K562 (cell line): Measurements from ENCODE around the gene OR4D9. TPM values are rescaled to one million over a fixed set of nuclear protein-coding genes. Genes with fewer than 3 reads are reported as not detected.

ENCODE experiments used
- ATAC-seq: fragments of 200-7000 bp; cut with Tn5 transposase; 3 replicates; pipeline ENCODE4 v1.9.1; 2020; ENCODE audit warnings: moderate library complexity
- BruUV-seq: library from RNA; stranded (reverse); fragments of 400-500 nt; replicated peaks from 2 replicates; lab custom pipeline; 2021; lab: Mats Ljungman, UMichigan
- CTCF ChIA-PET: fragments of 300-600 bp; formaldehyde crosslinking; extraction: SDS; loops from one replicate; lab custom pipeline; 2021; ENCODE audit warnings: low intra/inter-chr PET ratio; lab: Yijun Ruan, JAX
- POLR2A ChIA-PET: fragments of 300-600, 350-650 bp; sonication (Branson Sonifier 250); formaldehyde crosslinking; extraction: SDS; loops from one replicate; lab custom pipeline; 2021; ENCODE audit warnings: antibody characterized with exemption, inconsistent platforms; lab: Yijun Ruan, JAX
- DNase-seq, 4 experiments: peaks; one replicate each; pipeline versions ENCODE4 v3.0.0 to v3.0.0-alpha.2; 2011 to 2018; ENCODE audit warnings: low spot score in 3 of 4, mixed read lengths in 3 of 4; ENCODE audit errors: extremely low read depth in 1 of 4
- FAIRE-seq: peaks from 2 replicates; lab custom pipeline; 2011; peaks lifted over from hg19 to GRCh38; lab: Jason Lieb, UNC
- H2AFZ ChIP-seq: 2 replicates; pipeline ENCODE4 v1.6.0; 2011; ENCODE audit warnings: low read depth, low read length, control low read depth, inconsistent platforms
- H3K27ac ChIP-seq: fragments of 200-600 bp; 3 replicates; pipeline ENCODE4 v1.8.0; 2011; ENCODE audit warnings: low read depth, mild to moderate bottlenecking, control low read depth, inconsistent platforms, low read length, moderate library complexity, mixed read lengths; ENCODE audit errors: extremely low read depth
- H3K27me3 ChIP-seq, 2 experiments: fragments of 300-600 bp in 1 of 2; 2 replicates in 1 of 2; 3 replicates in 1 of 2; pipeline versions ENCODE4 v1.6.0 to v1.8.0; 2011; ENCODE audit warnings: inconsistent platforms in 2 of 2, low read length in 2 of 2, mild to moderate bottlenecking in 1 of 2, mixed read lengths in 1 of 2, moderate library complexity in 1 of 2; ENCODE audit not compliant: control insufficient read depth in 2 of 2, insufficient read depth in 2 of 2
- H3K36me3 ChIP-seq: fragments of 300-600 bp; 3 replicates; pipeline ENCODE4 v1.8.0; 2011; ENCODE audit warnings: mild to moderate bottlenecking, low read length, inconsistent platforms; ENCODE audit not compliant: control insufficient read depth, insufficient read depth
- H3K4me1 ChIP-seq, 2 experiments: fragments of 200-600 bp in 1 of 2; replicated peaks in 1 of 2; 2 replicates in 1 of 2; 3 replicates in 1 of 2; pipeline versions ENCODE4 v1.5.1 to v1.8.0; 2011; ENCODE audit warnings: inconsistent platforms in 2 of 2, low read length in 2 of 2, mild to moderate bottlenecking in 1 of 2, mixed read lengths in 1 of 2, moderate library complexity in 1 of 2; ENCODE audit not compliant: control insufficient read depth in 2 of 2, insufficient read depth in 2 of 2
- H3K4me2 ChIP-seq: 2 replicates; pipeline ENCODE4 v1.6.1; 2011; ENCODE audit warnings: low read length, control low read depth, inconsistent platforms, mixed read lengths; ENCODE audit not compliant: insufficient read depth
- H3K4me3 ChIP-seq: fragments of 200-600 bp; sonication (generic), shearing (Covaris generic); 2 replicates; pipeline ENCODE4 v1.5.1; 2016; ENCODE audit warnings: control low read depth, inconsistent platforms
- H3K79me2 ChIP-seq: fragments of 200-600 bp; 3 replicates; pipeline ENCODE4 v1.8.0; 2011; ENCODE audit warnings: low read length, inconsistent platforms; ENCODE audit not compliant: control insufficient read depth, insufficient read depth
- H3K9ac ChIP-seq, 2 experiments: 2 replicates each; pipeline versions ENCODE4 v1.6.0 to v1.6.1; 2011; ENCODE audit warnings: low read depth in 2 of 2, low read length in 2 of 2, control low read depth in 1 of 2, inconsistent platforms in 1 of 2, mild to moderate bottlenecking in 1 of 2, mixed read lengths in 1 of 2; ENCODE audit not compliant: insufficient read depth in 1 of 2
- H3K9me1 ChIP-seq: one replicate; pipeline ENCODE4 v1.6.0; 2011; ENCODE audit warnings: inconsistent platforms, mild to moderate bottlenecking, low read length, moderate library complexity; ENCODE audit not compliant: control insufficient read depth, insufficient read depth
- H3K9me3 ChIP-seq: replicated peaks from 2 replicates; pipeline ENCODE4 v1.5.1; 2011; ENCODE audit warnings: low read depth, low read length, inconsistent platforms; ENCODE audit not compliant: control insufficient read depth, insufficient read depth
- H4K20me1 ChIP-seq: replicated peaks from 2 replicates; pipeline ENCODE4 v1.6.1; 2011; ENCODE audit warnings: low read length, inconsistent platforms, mixed read lengths; ENCODE audit not compliant: control insufficient read depth, insufficient read depth
- CBX2 ChIP-seq: fragments of 200-600 bp; sonication (generic); IDR thresholded peaks from one replicate; pipeline ENCODE4 v1.6.1; 2012; ENCODE audit warnings: mild to moderate bottlenecking, low read length, inconsistent platforms; ENCODE audit not compliant: insufficient read depth, poor library complexity, severe bottlenecking
- GABPB1 ChIP-seq: sonication (generic); formaldehyde crosslinking; IDR thresholded peaks from 2 replicates; pipeline ENCODE4 v1.8.0; 2022; ENCODE audit warnings: mild to moderate bottlenecking, missing genetic modification reagents
- KAT8 ChIP-seq: fragments of 450-650 bp; IDR thresholded peaks from 2 replicates; pipeline ENCODE4 v1.6.1; 2016; ENCODE audit warnings: low read depth, mild to moderate bottlenecking
- NUFIP1 ChIP-seq: fragments of 450-650 bp; IDR thresholded peaks from 2 replicates; pipeline ENCODE4 v1.6.1; 2018; ENCODE audit not compliant: partially characterized antibody
- POLR2H ChIP-seq: IDR thresholded peaks from 2 replicates; pipeline ENCODE4 v1.6.1; 2016; ENCODE audit warnings: missing genetic modification characterization, low read depth, mild to moderate bottlenecking, control low read depth, missing compliant biosample characterization, moderate library complexity
- SMAD3 ChIP-seq: fragments of 450-650 bp; formaldehyde crosslinking; conservative IDR thresholded peaks from 2 replicates; pipeline ENCODE4 v1.4.0; 2020; ENCODE audit warnings: mild to moderate bottlenecking
- WGBS: fragments of 100-300 bp; shearing (Covaris generic); methylation state at CpG from one replicate; pipeline ENCODE4 v1.1.6; 2016; ENCODE audit warnings: low coverage, mixed read lengths; ENCODE audit not compliant: insufficient coverage; ENCODE audit errors: missing lambda C conversion rate; 5-methylcytosine and 5-hydroxymethylcytosine counted together
- in situ Hi-C: fragments of 300-500 bp; cut with MboI; formaldehyde crosslinking; loops from 4 replicates; pipeline ENCODE4 v1.15.0; 2018; ENCODE audit warnings: inconsistent platforms, mixed read lengths
- intact Hi-C: fragments of 100-400 bp; cut with micrococcal nuclease; formaldehyde crosslinking; loops from 2 replicates; pipeline ENCODE4 v1.14.2; 2022
- polyA plus RNA-seq, 8 experiments: library from polyadenylated mRNA; depleted of rRNA in 4 of 8; stranded (reverse) in 5 of 8; unstranded in 3 of 8; fragments of >200 nt; fragmentation: Nextera tagmentation in 2 of 8; fragmentation: Illumina TruSeq in 1 of 8; extraction: Ambion mirVana in 2 of 8; extraction: Trizol in 1 of 8; gene quantifications; 2 replicates each; pipeline versions ENCODE4 v1.2.1 to v1.2.3, GENCODE V29; 2011 to 2014; ENCODE audit warnings: inconsistent platforms in 1 of 8, missing spikeins in 1 of 8
- total RNA-seq, 7 experiments: library from RNA; depleted of rRNA in 6 of 7; stranded (reverse); fragments of >200 nt in 6 of 7; fragmentation: Illumina TruSeq in 2 of 7; extraction: Trizol in 2 of 7; gene quantifications; 2 replicates each; pipeline versions ENCODE4 v1.2.1 to v1.2.3, GENCODE V29; 2011 to 2021; ENCODE audit warnings: low replicate concordance in 1 of 7
- TF ChIP-seq, protein P1 (sequence below): fragments of 250-450 bp; sonication (Bioruptor Pico); IDR thresholded peaks from 2 replicates; pipeline ENCODE4 v1.4.0; 2020

OR4D9 gene
- total and polyA plus RNA-seq, 9 of the 15 experiments (the other 6 are each of a cell fraction or from before 2014, with no cell fraction given): not detected

DNA sequence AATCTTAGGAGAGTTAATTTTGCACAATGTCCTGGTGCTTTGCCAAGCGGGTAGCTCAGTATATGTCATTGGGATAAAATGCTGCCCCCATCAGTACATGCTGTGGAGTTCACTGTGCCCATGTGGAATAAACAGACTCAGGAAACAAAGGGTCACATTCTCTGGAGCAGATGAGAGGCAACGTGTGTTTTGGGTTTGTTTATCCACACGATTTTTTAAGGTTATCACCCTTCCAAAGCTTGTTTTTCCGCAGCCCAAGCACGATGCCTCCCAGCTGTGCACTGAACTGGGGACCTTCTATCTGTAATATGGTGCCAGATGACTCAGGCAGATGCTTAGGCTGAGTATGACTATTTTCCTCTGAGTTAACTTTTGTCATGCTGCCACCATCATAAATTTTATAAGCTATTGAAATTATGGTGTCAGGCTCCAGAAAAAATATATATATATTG is 48.1 kb upstream of the OR4D9 start:
- FAIRE-seq (no peak), ATAC-seq (peak; percentile 38; the same call in 1 of the 3 replicates), DNase-seq (no peak)
- Histone ChIP-seq H3K4me3 (no peak overlapping the region), H3K79me2 (no peaks in the 10 kb centered on the region), H3K9ac (no peak overlapping the region), H4K20me1 (no peaks in the 10 kb centered on the region), H3K27me3 (peaks cover 0 to 7% of the 10 kb centered on the region in 2 experiments; a peak in 3 of 5 replicates), H3K36me3 (no peaks in the 10 kb centered on the region), H3K27ac (no peak overlapping the region), H3K9me3 (no peaks in the 10 kb centered on the region), H2AFZ (no peak overlapping the region), H3K9me1 (no peaks in the 10 kb centered on the region), H3K4me1 (no peaks in the 10 kb centered on the region), H3K4me2 (no peak overlapping the region)
- intact Hi-C loops (no loop called here), in situ Hi-C loops (no loop called here)
- POLR2A ChIA-PET: no interaction called here
- no TSS peak for BruUV-seq
- 1% methylated on average over 5 of the region's 5 CpGs for WGBS
- TF ChIP-seq SMAD3 (CRISPR knock-in tag) (no peak), GABPB1 (no peak), POLR2H (tag) (no peak), KAT8 (no peak), CBX2 (no peak), NUFIP1 (no peak)
- TF ChIP-seq, protein P1, sequence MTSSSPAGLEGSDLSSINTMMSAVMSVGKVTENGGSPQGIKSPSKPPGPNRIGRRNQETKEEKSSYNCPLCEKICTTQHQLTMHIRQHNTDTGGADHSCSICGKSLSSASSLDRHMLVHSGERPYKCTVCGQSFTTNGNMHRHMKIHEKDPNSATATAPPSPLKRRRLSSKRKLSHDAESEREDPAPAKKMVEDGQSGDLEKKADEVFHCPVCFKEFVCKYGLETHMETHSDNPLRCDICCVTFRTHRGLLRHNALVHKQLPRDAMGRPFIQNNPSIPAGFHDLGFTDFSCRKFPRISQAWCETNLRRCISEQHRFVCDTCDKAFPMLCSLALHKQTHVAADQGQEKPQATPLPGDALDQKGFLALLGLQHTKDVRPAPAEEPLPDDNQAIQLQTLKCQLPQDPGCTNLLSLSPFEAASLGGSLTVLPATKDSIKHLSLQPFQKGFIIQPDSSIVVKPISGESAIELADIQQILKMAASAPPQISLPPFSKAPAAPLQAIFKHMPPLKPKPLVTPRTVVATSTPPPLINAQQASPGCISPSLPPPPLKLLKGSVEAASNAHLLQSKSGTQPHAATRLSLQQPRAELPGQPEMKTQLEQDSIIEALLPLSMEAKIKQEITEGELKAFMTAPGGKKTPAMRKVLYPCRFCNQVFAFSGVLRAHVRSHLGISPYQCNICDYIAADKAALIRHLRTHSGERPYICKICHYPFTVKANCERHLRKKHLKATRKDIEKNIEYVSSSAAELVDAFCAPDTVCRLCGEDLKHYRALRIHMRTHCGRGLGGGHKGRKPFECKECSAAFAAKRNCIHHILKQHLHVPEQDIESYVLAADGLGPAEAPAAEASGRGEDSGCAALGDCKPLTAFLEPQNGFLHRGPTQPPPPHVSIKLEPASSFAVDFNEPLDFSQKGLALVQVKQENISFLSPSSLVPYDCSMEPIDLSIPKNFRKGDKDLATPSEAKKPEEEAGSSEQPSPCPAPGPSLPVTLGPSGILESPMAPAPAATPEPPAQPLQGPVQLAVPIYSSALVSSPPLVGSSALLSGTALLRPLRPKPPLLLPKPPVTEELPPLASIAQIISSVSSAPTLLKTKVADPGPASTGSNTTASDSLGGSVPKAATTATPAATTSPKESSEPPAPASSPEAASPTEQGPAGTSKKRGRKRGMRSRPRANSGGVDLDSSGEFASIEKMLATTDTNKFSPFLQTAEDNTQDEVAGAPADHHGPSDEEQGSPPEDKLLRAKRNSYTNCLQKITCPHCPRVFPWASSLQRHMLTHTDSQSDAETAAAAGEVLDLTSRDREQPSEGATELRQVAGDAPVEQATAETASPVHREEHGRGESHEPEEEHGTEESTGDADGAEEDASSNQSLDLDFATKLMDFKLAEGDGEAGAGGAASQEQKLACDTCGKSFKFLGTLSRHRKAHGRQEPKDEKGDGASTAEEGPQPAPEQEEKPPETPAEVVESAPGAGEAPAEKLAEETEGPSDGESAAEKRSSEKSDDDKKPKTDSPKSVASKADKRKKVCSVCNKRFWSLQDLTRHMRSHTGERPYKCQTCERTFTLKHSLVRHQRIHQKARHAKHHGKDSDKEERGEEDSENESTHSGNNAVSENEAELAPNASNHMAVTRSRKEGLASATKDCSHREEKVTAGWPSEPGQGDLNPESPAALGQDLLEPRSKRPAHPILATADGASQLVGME (CRISPR knock-in tag): no peak
- TF ChIP-seq, all 486 proteins: peak for 0
- CTCF ChIA-PET: interaction anchor here (0.6 kb wide), 1 partner anchor 206 kb away, joined by 3 read pairs; no protein-coding TSS in a partner anchor
